Loucy (cell line): Measurements from ENCODE around the gene HOXD12.

Experiments
- H2AFZ ChIP-seq: fragments of 200-600 bp; sonication (generic); 2 replicates; pipeline ENCODE4 v1.6.0; 2016; ENCODE audit warnings: antibody characterized with exemption, mild to moderate bottlenecking, low read length, moderate library complexity
- H3F3A ChIP-seq: fragments of 200-600 bp; 2 replicates; pipeline ENCODE4 v1.6.0; 2016; ENCODE audit warnings: antibody characterized with exemption, low read depth, mild to moderate bottlenecking
- H3K27me3 ChIP-seq: fragments of 200-600 bp; sonication (generic); 2 replicates; pipeline ENCODE4 v1.6.1; 2014; ENCODE audit warnings: low read length, mild to moderate bottlenecking; ENCODE audit not compliant: insufficient read depth, poor library complexity, severe bottlenecking
- H3K36me3 ChIP-seq: fragments of 200-600 bp; sonication (generic); 2 replicates; pipeline ENCODE4 v1.6.1; 2016; ENCODE audit warnings: low read length; ENCODE audit not compliant: insufficient read depth
- H3K4me1 ChIP-seq: fragments of 200-600 bp; sonication (generic); 2 replicates; pipeline ENCODE4 v1.5.1; 2014; ENCODE audit warnings: low read length, mild to moderate bottlenecking; ENCODE audit not compliant: insufficient read depth, poor library complexity, severe bottlenecking
- H3K4me2 ChIP-seq: fragments of 200-600 bp; sonication (generic); 2 replicates; pipeline ENCODE4 v1.6.0; 2014; ENCODE audit warnings: antibody characterized with exemption, low read length, low read depth, mild to moderate bottlenecking; ENCODE audit not compliant: poor library complexity, severe bottlenecking
- H3K4me3 ChIP-seq: fragments of 200-600 bp; sonication (generic); 2 replicates; pipeline ENCODE4 v1.5.1; 2014; ENCODE audit warnings: low read length, mild to moderate bottlenecking, mixed read lengths; ENCODE audit not compliant: poor library complexity, severe bottlenecking
- H3K79me2 ChIP-seq: fragments of 200-600 bp; sonication (generic); 2 replicates; pipeline ENCODE4 v1.6.1; 2014; ENCODE audit warnings: low read length; ENCODE audit not compliant: insufficient read depth
- H3K9ac ChIP-seq: fragments of 200-600 bp; sonication (generic); 2 replicates; pipeline ENCODE4 v1.6.0; 2014; ENCODE audit warnings: mild to moderate bottlenecking, low read depth, low read length, moderate library complexity; ENCODE audit not compliant: poor library complexity, severe bottlenecking
- H3K9me2 ChIP-seq: fragments of 200-600 bp; sonication (generic); replicated peaks from 2 replicates; pipeline ENCODE4 v1.6.1; 2016; ENCODE audit warnings: low read depth, low read length, mixed read lengths
- H3K9me3 ChIP-seq: fragments of 200-600 bp; sonication (generic); 2 replicates; pipeline ENCODE4 v1.6.1; 2014; ENCODE audit warnings: mild to moderate bottlenecking, antibody characterized with exemption, low read length, low read depth; ENCODE audit not compliant: insufficient read depth
- H4K20me1 ChIP-seq: fragments of 200-600 bp; sonication (generic); 2 replicates; pipeline ENCODE4 v1.6.0; 2014; ENCODE audit warnings: antibody characterized with exemption, low read length, mild to moderate bottlenecking; ENCODE audit not compliant: insufficient read depth, poor library complexity, severe bottlenecking
- CTCF ChIP-seq: fragments of 200-600 bp; sonication (generic); conservative IDR thresholded peaks from 2 replicates; pipeline ENCODE4 v1.5.1; 2014; ENCODE audit warnings: mild to moderate bottlenecking, antibody characterized with exemption, low read length
- EZH2phosphoT487 ChIP-seq: fragments of 200-600 bp; IDR thresholded peaks from 2 replicates; pipeline ENCODE4 v1.6.1; 2018; ENCODE audit warnings: antibody characterized with exemption, mild to moderate bottlenecking, moderate library complexity, borderline replicate concordance

HOXD12 gene

DNA sequence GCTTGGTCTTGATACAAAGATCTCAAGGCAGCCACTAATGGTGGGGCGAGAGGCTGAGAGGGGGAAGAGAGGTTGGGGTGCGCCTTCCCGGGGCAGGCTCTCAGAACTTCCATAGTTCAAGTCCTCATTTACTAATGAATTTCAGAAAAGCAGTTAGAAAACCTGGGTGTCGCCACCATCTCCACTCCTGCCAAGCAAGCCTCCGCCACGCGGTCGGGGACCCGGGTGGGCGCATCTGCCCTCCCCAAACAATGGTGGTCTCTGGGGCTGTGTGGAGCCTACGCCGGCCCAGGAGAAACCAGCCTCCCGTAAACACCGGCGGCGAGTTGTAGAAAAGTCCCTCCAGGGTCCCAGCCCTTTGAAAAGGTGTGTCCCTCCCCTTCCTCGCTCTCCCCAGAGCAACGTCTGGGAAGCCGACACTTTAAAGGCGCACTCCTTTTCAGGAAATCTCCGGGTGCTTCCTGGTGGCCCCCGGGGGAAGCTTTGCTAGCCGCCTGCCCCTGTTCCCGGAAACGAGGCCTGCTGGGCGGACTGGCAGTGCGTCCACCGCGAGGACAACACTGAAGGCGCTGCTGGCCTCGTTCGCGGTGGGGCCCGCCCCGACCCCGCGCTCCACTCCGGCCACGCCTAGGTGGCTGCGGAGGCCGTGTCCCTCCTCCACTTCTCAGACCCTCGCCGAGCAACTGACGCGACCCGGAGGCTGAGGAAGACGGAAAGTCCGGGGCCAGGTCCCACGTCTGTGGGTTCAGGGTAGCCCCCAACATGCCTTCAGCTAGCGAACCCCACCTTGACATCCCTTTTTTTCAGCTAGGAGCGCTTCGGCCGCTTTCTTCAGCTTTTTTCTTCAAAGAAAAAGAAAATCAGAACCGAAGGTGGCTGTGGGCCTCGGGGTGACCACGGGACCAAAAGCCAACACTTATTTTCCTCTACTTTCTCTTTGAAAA, 32.7 kb upstream of the HOXD12 start:
- Histone ChIP-seq H3K4me3 (no peak overlapping the region), H3K27me3 (no peaks in the 10 kb centered on the region)
- TF ChIP-seq EZH2phosphoT487: no peak
- TF ChIP-seq CTCF: no peak

GRCh38 chr2:176067589-176068418, 31.8 kb upstream of the HOXD12 start:
- TF ChIP-seq CTCF: no peak
- no peak for TF ChIP-seq EZH2phosphoT487
- H3K27me3 ChIP-seq: no peaks in the 10 kb centered on the region
- H3K9ac ChIP-seq: no peak overlapping the region
- no peaks in the 10 kb centered on the region for H3K79me2 ChIP-seq
- no peaks in the 10 kb centered on the region for H3K4me1 ChIP-seq
- no peaks in the 10 kb centered on the region for H3K36me3 ChIP-seq
- H4K20me1 ChIP-seq: no peaks in the 10 kb centered on the region
- H3K4me3 ChIP-seq: no peak overlapping the region
- no peaks in the 10 kb centered on the region for H3K9me2 ChIP-seq
- H3K9me3 ChIP-seq: no peaks in the 10 kb centered on the region
- no peak overlapping the region for H3K4me2 ChIP-seq
- H3F3A ChIP-seq: no peaks in the 10 kb centered on the region
- no peak overlapping the region for H2AFZ ChIP-seq

More for the DNA sequence above, 32.7 kb upstream of the HOXD12 start:
- Histone ChIP-seq H3K4me2 (no peak overlapping the region), H4K20me1 (no peaks in the 10 kb centered on the region), H2AFZ (no peak overlapping the region), H3K4me1 (no peaks in the 10 kb centered on the region), H3K79me2 (no peaks in the 10 kb centered on the region), H3F3A (no peaks in the 10 kb centered on the region), H3K36me3 (no peaks in the 10 kb centered on the region), H3K9me3 (no peaks in the 10 kb centered on the region), H3K9me2 (no peaks in the 10 kb centered on the region), H3K9ac (no peak overlapping the region)

DNA sequence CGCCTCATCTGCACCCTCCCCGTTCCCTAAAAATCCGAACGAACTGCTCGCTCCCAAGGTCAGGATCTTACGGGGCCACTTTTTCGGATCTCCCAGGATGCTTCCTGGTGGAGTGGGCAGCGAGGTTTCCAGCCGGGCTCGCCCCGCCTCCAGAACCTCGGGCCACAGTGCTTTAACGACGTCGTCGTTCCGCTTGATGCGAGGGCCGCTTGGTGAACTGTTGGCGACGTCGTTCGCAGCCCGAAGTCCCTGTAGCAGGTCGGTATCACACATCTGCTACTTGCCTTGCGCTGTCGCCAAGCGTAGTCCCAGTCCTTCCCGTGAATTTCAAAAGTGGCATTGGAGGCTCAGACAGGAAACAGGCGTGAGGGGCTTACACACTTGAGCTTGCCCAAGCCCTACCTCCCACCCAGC, 31.2 kb upstream of the HOXD12 start:
- H4K20me1 ChIP-seq: no peaks in the 10 kb centered on the region
- no peaks in the 10 kb centered on the region for H3F3A ChIP-seq
- no peak overlapping the region for H2AFZ ChIP-seq
- no peak overlapping the region for H3K4me3 ChIP-seq
- H3K4me1 ChIP-seq: no peaks in the 10 kb centered on the region
- H3K79me2 ChIP-seq: no peaks in the 10 kb centered on the region
- H3K9ac ChIP-seq: no peak overlapping the region
- no peaks in the 10 kb centered on the region for H3K36me3 ChIP-seq
- H3K27me3 ChIP-seq: no peaks in the 10 kb centered on the region
- no peak for TF ChIP-seq CTCF
- no peak for TF ChIP-seq EZH2phosphoT487
- H3K4me2 ChIP-seq: no peak overlapping the region
- no peaks in the 10 kb centered on the region for H3K9me3 ChIP-seq
- H3K9me2 ChIP-seq: no peaks in the 10 kb centered on the region
